ENCODE results near the gene TRAPPC2. TPM values are rescaled to one million over a fixed set of nuclear protein-coding genes. Genes with fewer than 3 reads are reported as not detected.
A peak's percentile ranks its signal among the peaks of the same experiment; 100 is the strongest.

TRAPPC2 gene
- total RNA-seq, 1 donor from 2014 or later: 15.9 TPM

DNA sequence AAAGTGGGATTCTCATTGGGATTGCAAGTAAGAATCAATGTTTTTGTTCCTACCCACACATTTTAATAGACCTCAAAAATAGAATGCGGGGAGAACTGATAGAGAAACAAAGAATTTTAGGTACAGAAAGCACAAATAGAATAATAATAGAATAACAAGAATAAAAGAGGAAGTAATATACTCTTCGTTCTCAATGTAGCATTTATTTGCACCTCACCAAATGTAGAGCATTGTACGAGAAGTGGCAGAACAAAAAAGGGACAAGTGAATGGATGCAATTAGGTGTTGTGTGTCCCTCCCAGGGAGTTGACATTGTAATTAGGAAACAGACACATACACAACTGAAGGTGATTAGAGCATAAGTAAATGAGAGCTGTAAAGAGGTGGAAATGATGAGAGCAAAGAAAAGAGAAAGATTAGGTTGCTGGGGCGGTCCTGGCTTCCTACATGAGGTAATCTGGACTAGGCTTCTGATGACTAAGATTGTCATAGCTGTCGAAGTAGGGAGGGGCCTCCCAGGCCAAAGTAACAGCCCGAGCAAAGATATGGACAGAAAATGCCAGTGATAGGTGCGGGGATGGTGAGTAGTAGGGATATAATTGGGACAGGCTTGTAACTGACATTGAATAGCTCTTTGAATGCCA, 35.1 kb downstream of the TRAPPC2 start:
- Mint-ChIP-seq H3K9me3 (ENCODE audit: low read depth) (no peaks in the 10 kb centered on the region), H3K4me1 (ENCODE audit: low read depth) (peaks cover 24% of the 10 kb centered on the region), H3K27ac (ENCODE audit: unreplicated experiment) (peak overlapping the region; percentile 6), H3K36me3 (ENCODE audit: low read depth) (no peaks in the 10 kb centered on the region), H3K4me3 (ENCODE audit: unreplicated experiment) (no peak overlapping the region), H3K27me3 (ENCODE audit: low read depth) (no peaks in the 10 kb centered on the region)
- no peak for DNase-seq (ENCODE audit: low spot score)
- TF ChIP-seq, protein P1, sequence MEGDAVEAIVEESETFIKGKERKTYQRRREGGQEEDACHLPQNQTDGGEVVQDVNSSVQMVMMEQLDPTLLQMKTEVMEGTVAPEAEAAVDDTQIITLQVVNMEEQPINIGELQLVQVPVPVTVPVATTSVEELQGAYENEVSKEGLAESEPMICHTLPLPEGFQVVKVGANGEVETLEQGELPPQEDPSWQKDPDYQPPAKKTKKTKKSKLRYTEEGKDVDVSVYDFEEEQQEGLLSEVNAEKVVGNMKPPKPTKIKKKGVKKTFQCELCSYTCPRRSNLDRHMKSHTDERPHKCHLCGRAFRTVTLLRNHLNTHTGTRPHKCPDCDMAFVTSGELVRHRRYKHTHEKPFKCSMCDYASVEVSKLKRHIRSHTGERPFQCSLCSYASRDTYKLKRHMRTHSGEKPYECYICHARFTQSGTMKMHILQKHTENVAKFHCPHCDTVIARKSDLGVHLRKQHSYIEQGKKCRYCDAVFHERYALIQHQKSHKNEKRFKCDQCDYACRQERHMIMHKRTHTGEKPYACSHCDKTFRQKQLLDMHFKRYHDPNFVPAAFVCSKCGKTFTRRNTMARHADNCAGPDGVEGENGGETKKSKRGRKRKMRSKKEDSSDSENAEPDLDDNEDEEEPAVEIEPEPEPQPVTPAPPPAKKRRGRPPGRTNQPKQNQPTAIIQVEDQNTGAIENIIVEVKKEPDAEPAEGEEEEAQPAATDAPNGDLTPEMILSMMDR (IDR thresholded peaks at IDR 0.05): no peak

GRCh38 chrX:13698432-13698831, 36.0 kb downstream of the TRAPPC2 start:
- Mint-ChIP-seq H3K4me1 (ENCODE audit: low read depth) (peaks cover 24% of the 10 kb centered on the region), H3K9me3 (ENCODE audit: low read depth) (no peaks in the 10 kb centered on the region), H3K27ac (ENCODE audit: unreplicated experiment) (no peak overlapping the region), H3K4me3 (ENCODE audit: unreplicated experiment) (no peak overlapping the region), H3K27me3 (ENCODE audit: low read depth) (no peaks in the 10 kb centered on the region), H3K36me3 (ENCODE audit: low read depth) (no peaks in the 10 kb centered on the region)
- no peak for DNase-seq (ENCODE audit: low spot score)
- TF ChIP-seq, protein P1 (IDR thresholded peaks at IDR 0.05): no peak

- Mint-ChIP-seq H3K36me3 (ENCODE audit: low read depth) (no peaks in the 10 kb centered on the region), H3K4me3 (ENCODE audit: unreplicated experiment) (no peak overlapping the region), H3K4me1 (ENCODE audit: low read depth) (peaks cover 29% of the 10 kb centered on the region), H3K27me3 (ENCODE audit: low read depth) (no peaks in the 10 kb centered on the region), H3K9me3 (ENCODE audit: low read depth) (no peaks in the 10 kb centered on the region), H3K27ac (ENCODE audit: unreplicated experiment) (no peak overlapping the region)
- TF ChIP-seq, protein P1 (IDR thresholded peaks at IDR 0.05): no peak
- no peak for DNase-seq (ENCODE audit: low spot score)
Measured at GRCh38 chrX:13697976-13698375, 36.4 kb downstream of the TRAPPC2 start.

GRCh38 chrX:13697455-13697854, 37.0 kb downstream of the TRAPPC2 start:
- Mint-ChIP-seq H3K4me1 (ENCODE audit: low read depth) (peaks cover 34% of the 10 kb centered on the region), H3K36me3 (ENCODE audit: low read depth) (no peaks in the 10 kb centered on the region), H3K27me3 (ENCODE audit: low read depth) (no peaks in the 10 kb centered on the region), H3K27ac (ENCODE audit: unreplicated experiment) (no peak overlapping the region), H3K9me3 (ENCODE audit: low read depth) (no peaks in the 10 kb centered on the region), H3K4me3 (ENCODE audit: unreplicated experiment) (no peak overlapping the region)
- DNase-seq (ENCODE audit: low spot score): no peak
- TF ChIP-seq, protein P1 (IDR thresholded peaks at IDR 0.05): no peak

DNA sequence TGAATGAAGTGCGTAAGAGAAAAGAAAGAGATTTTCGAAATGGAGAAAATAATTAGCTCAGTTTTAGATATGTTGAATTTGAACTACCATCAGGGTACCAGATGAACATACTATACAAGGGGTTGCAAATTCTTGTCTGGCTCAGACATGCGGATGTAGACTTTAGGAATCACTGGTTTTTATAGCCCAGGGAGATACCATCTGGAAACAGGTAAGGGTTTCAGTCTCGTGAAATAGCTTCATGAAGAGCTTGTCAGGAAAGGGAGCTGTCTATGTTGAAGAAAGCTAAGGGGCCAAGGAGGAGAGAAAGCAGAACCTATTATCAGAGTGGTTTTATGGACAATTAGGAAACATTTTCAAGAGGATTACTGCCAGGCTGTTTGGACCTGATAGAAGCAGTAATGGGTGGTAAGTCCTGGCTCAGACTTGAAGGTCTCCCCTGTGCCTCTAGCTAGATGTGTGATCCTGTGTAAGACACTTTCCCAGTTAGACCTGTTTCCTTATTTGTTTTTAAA, 38.8 kb downstream of the TRAPPC2 start:
- H3K27ac Mint-ChIP-seq (ENCODE audit: unreplicated experiment): no peak overlapping the region
- H3K4me1 Mint-ChIP-seq (ENCODE audit: low read depth): peaks cover 45% of the 10 kb centered on the region
- no peaks in the 10 kb centered on the region for H3K27me3 Mint-ChIP-seq (ENCODE audit: low read depth)
- H3K4me3 Mint-ChIP-seq (ENCODE audit: unreplicated experiment): no peak overlapping the region
- no peaks in the 10 kb centered on the region for H3K9me3 Mint-ChIP-seq (ENCODE audit: low read depth)
- no peak for DNase-seq (ENCODE audit: low spot score)
- TF ChIP-seq, protein P1 (IDR thresholded peaks at IDR 0.05): no peak
- no peaks in the 10 kb centered on the region for H3K36me3 Mint-ChIP-seq (ENCODE audit: low read depth)
